Endothelial cell of umbilical vein (primary cell): ENCODE data around the gene UTP18. TPM values are rescaled to one million over a fixed set of nuclear protein-coding genes. Genes with fewer than 3 reads are reported as not detected.

Experiments used
- BruUV-seq: library from RNA; stranded (reverse); fragments of 400-500 nt; replicated peaks from 2 replicates; lab custom pipeline; 2021; lab: Mats Ljungman, UMichigan
- CTCF ChIA-PET: fragments of 300-600, 350-600 bp; sonication (Branson Sonifier 250); formaldehyde crosslinking; loops from one replicate; lab custom pipeline; 2021; ENCODE audit warnings: antibody characterized with exemption, inconsistent platforms; lab: Charles Lee
- POLR2A ChIA-PET: fragments of 300-600, 350-600 bp; sonication (Branson Sonifier 250); formaldehyde crosslinking; loops from one replicate; lab custom pipeline; 2021; ENCODE audit warnings: antibody characterized with exemption, inconsistent platforms; lab: Charles Lee
- DNase-seq: peaks from one replicate; pipeline ENCODE4 v3.0.0-alpha.2; 2011; ENCODE audit warnings: low read depth, low spot score
- FAIRE-seq: peaks from 2 replicates; lab custom pipeline; 2011; peaks lifted over from hg19 to GRCh38; lab: Jason Lieb, UNC
- H2AFZ ChIP-seq: 2 replicates; pipeline ENCODE4 v1.6.0; 2012; ENCODE audit warnings: low read depth, low read length, control low read depth, inconsistent platforms
- H3K27ac ChIP-seq: 2 replicates; pipeline ENCODE4 v1.5.1; 2011; ENCODE audit warnings: low read depth, mild to moderate bottlenecking, control low read depth, low read length, moderate library complexity; ENCODE audit not compliant: insufficient read depth
- H3K27me3 ChIP-seq, 2 experiments: 2 replicates each; pipeline versions ENCODE4 v1.6.0 to v1.6.1; 2011; ENCODE audit warnings: low read length in 2 of 2, mixed read lengths in 1 of 2; ENCODE audit not compliant: control insufficient read depth in 2 of 2, insufficient read depth in 2 of 2
- H3K36me3 ChIP-seq, 2 experiments: 2 replicates in 1 of 2; 3 replicates in 1 of 2; pipeline ENCODE4 v1.5.1; 2011; ENCODE audit warnings: low read length in 2 of 2, mild to moderate bottlenecking in 1 of 2, moderate library complexity in 1 of 2; ENCODE audit not compliant: control insufficient read depth in 2 of 2, insufficient read depth in 2 of 2; ENCODE audit errors: extremely low read depth in 1 of 2
- H3K4me1 ChIP-seq: 3 replicates; pipeline ENCODE4 v1.5.1; 2011; ENCODE audit warnings: mild to moderate bottlenecking, low read length; ENCODE audit not compliant: control insufficient read depth, insufficient read depth; ENCODE audit errors: extremely low read depth
- H3K4me2 ChIP-seq: 2 replicates; pipeline ENCODE4 v1.6.1; 2011; ENCODE audit warnings: low read length, control low read depth, mixed read lengths; ENCODE audit not compliant: insufficient read depth
- H3K4me3 ChIP-seq, 3 experiments: fragments of 200-600 bp in 1 of 3; sonication (generic), shearing (Covaris generic) in 1 of 3; replicated peaks in 1 of 3; 2 replicates each; pipeline ENCODE4 v1.5.1; 2011 to 2016; ENCODE audit warnings: control low read depth in 3 of 3, low read length in 3 of 3, mild to moderate bottlenecking in 2 of 3, inconsistent platforms in 1 of 3, low read depth in 1 of 3, moderate library complexity in 1 of 3; ENCODE audit not compliant: insufficient read depth in 1 of 3
- H3K79me2 ChIP-seq: 2 replicates; pipeline ENCODE4 v1.6.0; 2012; ENCODE audit warnings: low read length, inconsistent platforms; ENCODE audit not compliant: control insufficient read depth, insufficient read depth
- H3K9ac ChIP-seq: replicated peaks from 2 replicates; pipeline ENCODE3; 2011; ENCODE audit warnings: low read length, control low read depth; ENCODE audit not compliant: insufficient read depth; ENCODE audit errors: extremely low read depth
- H3K9me1 ChIP-seq: replicated peaks from 3 replicates; pipeline ENCODE4 v1.6.0; 2011; ENCODE audit warnings: mild to moderate bottlenecking, low read length; ENCODE audit not compliant: control insufficient read depth, insufficient read depth; ENCODE audit errors: extremely low read depth
- H3K9me3 ChIP-seq: replicated peaks from 2 replicates; pipeline ENCODE4 v1.5.1; 2012; ENCODE audit warnings: low read length, inconsistent platforms; ENCODE audit not compliant: control insufficient read depth, insufficient read depth
- H4K20me1 ChIP-seq: replicated peaks from 2 replicates; pipeline ENCODE3; 2011; ENCODE audit warnings: mild to moderate bottlenecking, low read length; ENCODE audit not compliant: control insufficient read depth, insufficient read depth; ENCODE audit errors: extremely low read depth
- EZH2 ChIP-seq: IDR thresholded peaks from 2 replicates; pipeline ENCODE4 v1.6.1; 2012; ENCODE audit warnings: borderline replicate concordance, low read depth, mild to moderate bottlenecking, moderate library complexity, low read length, inconsistent platforms; ENCODE audit not compliant: severe bottlenecking
- GATA2 ChIP-seq: IDR thresholded peaks from 2 replicates; pipeline ENCODE4 v1.7.0; 2011; ENCODE audit warnings: low read depth, mild to moderate bottlenecking, moderate library complexity, mixed read lengths, low read length; ENCODE audit not compliant: insufficient read length, insufficient read depth
- JUN ChIP-seq: IDR thresholded peaks from 2 replicates; pipeline ENCODE4 v1.6.1; 2011; ENCODE audit warnings: borderline replicate concordance, low read depth; ENCODE audit not compliant: insufficient read length, insufficient read depth
- MAX ChIP-seq: IDR thresholded peaks from 2 replicates; pipeline ENCODE4 v1.6.1; 2011; ENCODE audit not compliant: insufficient read depth, insufficient read length
- POLR2AphosphoS5 ChIP-seq: IDR thresholded peaks from 2 replicates; pipeline ENCODE4 v1.6.1; 2012; ENCODE audit warnings: low read depth, mild to moderate bottlenecking, control low read depth, low read length, moderate library complexity; ENCODE audit not compliant: insufficient read depth
- dilution Hi-C: fragments of 300-500 bp; cut with MboI; formaldehyde crosslinking; loops from one replicate; pipeline ENCODE4 v1.15.0; 2019; ENCODE audit warnings: low sequenced_read_pairs; ENCODE audit not compliant: extremely low pct_ligation_motif_present
- intact Hi-C: fragments of 100-400 bp; cut with micrococcal nuclease; formaldehyde crosslinking; loops from one replicate; pipeline ENCODE4 v1.10.0; 2022
- polyA plus RNA-seq, 4 experiments: library from polyadenylated mRNA; depleted of rRNA in 3 of 4; stranded (reverse) in 3 of 4; unstranded in 1 of 4; fragments of >200 nt; gene quantifications; 2 replicates each; pipeline versions ENCODE4 v1.2.1 to v1.2.3, GENCODE V29; 2011 to 2012; ENCODE audit warnings: missing spikeins in 1 of 4
- total RNA-seq: library from RNA; stranded (reverse); gene quantifications from 2 replicates; pipeline ENCODE4 v1.2.3, GENCODE V29; 2021
- TF ChIP-seq, protein P1 (sequence below), 2 donors: IDR thresholded peaks; 1 replicate in 1 of 2; 2 replicates in 1 of 2; pipeline ENCODE4 v1.5.1; 2011; ENCODE audit warnings: low read length in 2 of 2, mild to moderate bottlenecking in 2 of 2, moderate library complexity in 2 of 2, control low read depth in 1 of 2, inconsistent platforms in 1 of 2, low read depth in 1 of 2; ENCODE audit not compliant: insufficient read depth in 1 of 2; ENCODE audit errors: extremely low read depth in 1 of 2

UTP18 gene
- total and polyA plus RNA-seq, 2 donors (not counting 3 experiments of a cell fraction or from before 2014, with no cell fraction given), result 9.1 to 29.3 TPM

DNA sequence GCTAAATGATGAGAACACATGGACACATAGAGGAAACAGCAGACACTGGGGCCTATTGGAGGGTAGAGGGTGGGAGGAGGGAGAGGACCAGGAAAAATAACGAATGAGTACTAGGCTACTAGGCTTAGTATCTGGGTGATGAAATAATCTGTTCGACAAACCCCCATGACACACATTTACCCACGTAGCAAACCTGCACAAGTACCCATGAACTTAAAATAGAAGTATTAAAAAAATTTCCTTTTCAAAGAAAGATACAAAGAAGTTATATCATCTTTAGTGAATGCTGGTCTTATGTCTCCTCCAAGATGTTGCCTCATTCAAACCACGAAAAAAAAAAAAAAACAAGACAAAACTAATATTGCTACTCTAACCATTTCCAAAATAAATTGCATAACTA is 32.2 kb upstream of the UTP18 start:
- Histone ChIP-seq H3K79me2 (peaks cover 16% of the 10 kb centered on the region), H3K4me1 (peaks cover 20% of the 10 kb centered on the region), H3K9ac (no peak overlapping the region), H3K9me1 (no peaks in the 10 kb centered on the region), H3K4me3 (no peak overlapping the region), H3K27me3 (no peaks in the 10 kb centered on the region), H3K27ac (no peak overlapping the region), H3K4me2 (no peak overlapping the region), H4K20me1 (peaks cover 7% of the 10 kb centered on the region), H3K9me3 (no peaks in the 10 kb centered on the region), H3K36me3 (no peaks in the 10 kb centered on the region), H2AFZ (no peak overlapping the region)
- ChIA-PET POLR2A (no interaction called here), CTCF (interaction anchor here (1.1 kb wide), 2 partner anchors 10 to 71 kb away, joined by 3 read pairs; no protein-coding TSS in a partner anchor)
- TF ChIP-seq POLR2AphosphoS5 (no peak), MAX (no peak)
- FAIRE-seq (no peak), DNase-seq (no peak)
- no TSS peak for BruUV-seq
- intact Hi-C loops, result no loop called here
- dilution Hi-C loops, result no loop called here

DNA sequence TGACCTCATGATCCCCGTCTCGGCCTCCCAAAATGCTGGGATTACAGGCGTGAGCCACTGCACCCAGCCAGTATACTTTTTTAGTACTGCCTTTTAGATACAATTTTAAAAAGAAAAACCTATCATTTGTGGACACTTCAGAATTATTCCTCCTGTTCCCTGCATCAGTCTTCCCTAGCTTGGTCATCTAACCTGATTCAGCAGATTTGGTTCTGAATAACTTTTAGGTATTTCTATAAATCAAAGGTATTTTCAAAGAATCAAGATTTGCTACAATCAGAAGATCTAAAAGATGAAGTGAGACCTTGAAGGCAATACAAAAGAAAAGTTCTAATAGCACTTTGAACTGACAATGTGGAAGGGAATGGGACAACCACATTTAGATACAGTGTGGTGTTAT is 30.5 kb upstream of the UTP18 start:
- POLR2A ChIA-PET, result no interaction called here
- no peak overlapping the region for H2AFZ ChIP-seq
- no peak overlapping the region for H3K4me3 ChIP-seq
- no peak overlapping the region for H3K27ac ChIP-seq
- H4K20me1 ChIP-seq, result peaks cover 10% of the 10 kb centered on the region
- no peak overlapping the region for H3K9ac ChIP-seq
- intact Hi-C loops (no loop called here), dilution Hi-C loops (no loop called here)
- CTCF ChIA-PET, result interaction anchor here (1.1 kb wide), 1 partner anchor 18 kb away, joined by 3 read pairs; no protein-coding TSS in a partner anchor
- H3K4me1 ChIP-seq, result peaks cover 7% of the 10 kb centered on the region
- peaks cover 18% of the 10 kb centered on the region for H3K79me2 ChIP-seq
- no peaks in the 10 kb centered on the region for H3K36me3 ChIP-seq
- TF ChIP-seq MAX (no peak), EZH2 (no peak), GATA2 (no peak), JUN (no peak)
- TF ChIP-seq, protein P1, sequence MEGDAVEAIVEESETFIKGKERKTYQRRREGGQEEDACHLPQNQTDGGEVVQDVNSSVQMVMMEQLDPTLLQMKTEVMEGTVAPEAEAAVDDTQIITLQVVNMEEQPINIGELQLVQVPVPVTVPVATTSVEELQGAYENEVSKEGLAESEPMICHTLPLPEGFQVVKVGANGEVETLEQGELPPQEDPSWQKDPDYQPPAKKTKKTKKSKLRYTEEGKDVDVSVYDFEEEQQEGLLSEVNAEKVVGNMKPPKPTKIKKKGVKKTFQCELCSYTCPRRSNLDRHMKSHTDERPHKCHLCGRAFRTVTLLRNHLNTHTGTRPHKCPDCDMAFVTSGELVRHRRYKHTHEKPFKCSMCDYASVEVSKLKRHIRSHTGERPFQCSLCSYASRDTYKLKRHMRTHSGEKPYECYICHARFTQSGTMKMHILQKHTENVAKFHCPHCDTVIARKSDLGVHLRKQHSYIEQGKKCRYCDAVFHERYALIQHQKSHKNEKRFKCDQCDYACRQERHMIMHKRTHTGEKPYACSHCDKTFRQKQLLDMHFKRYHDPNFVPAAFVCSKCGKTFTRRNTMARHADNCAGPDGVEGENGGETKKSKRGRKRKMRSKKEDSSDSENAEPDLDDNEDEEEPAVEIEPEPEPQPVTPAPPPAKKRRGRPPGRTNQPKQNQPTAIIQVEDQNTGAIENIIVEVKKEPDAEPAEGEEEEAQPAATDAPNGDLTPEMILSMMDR (IDR thresholded peaks at IDR 0.05; ENCODE audit: extremely low read depth in 1 of 2, insufficient read depth in 1 of 2, low read depth in 1 of 2, low read length in 2 of 2), result no peak
- no peak for DNase-seq
- no peaks in the 10 kb centered on the region for H3K27me3 ChIP-seq
- no peak overlapping the region for H3K4me2 ChIP-seq
- BruUV-seq, result no TSS peak
- H3K9me3 ChIP-seq, result no peaks in the 10 kb centered on the region
- H3K9me1 ChIP-seq, result no peaks in the 10 kb centered on the region
- no peak for FAIRE-seq
